HG03565 (cell line): ENCODE results near the gene INS.

Experiments
- ATAC-seq: cut with Tn5 transposase; IDR thresholded peaks from one replicate; pipeline ENCODE4 v1.9.1; 2021; ENCODE audit warnings: mild to moderate bottlenecking, moderate library complexity; ENCODE audit not compliant: unreplicated experiment

Gene INS

DNA sequence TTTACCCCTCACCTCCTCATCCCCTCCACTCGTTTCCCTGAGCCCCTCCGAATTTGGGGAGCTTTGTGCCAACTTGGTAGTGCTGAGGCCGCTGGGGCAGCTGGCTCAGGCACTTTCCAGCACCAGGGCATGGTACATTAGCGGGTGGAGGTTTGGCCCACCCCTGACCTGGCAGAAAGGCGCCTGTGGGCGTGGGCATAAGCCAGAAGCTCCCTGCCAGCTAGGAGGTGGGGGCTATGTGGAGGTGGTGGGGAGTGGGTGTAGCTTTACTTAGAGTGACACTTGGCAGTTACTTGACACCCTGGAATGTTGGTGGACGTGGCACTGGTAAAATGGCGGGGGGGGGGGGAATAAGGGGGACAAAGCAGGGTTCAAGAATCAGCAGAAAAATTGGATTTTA lies 11.5 kb downstream of the INS start:
- no peak for ATAC-seq

DNA sequence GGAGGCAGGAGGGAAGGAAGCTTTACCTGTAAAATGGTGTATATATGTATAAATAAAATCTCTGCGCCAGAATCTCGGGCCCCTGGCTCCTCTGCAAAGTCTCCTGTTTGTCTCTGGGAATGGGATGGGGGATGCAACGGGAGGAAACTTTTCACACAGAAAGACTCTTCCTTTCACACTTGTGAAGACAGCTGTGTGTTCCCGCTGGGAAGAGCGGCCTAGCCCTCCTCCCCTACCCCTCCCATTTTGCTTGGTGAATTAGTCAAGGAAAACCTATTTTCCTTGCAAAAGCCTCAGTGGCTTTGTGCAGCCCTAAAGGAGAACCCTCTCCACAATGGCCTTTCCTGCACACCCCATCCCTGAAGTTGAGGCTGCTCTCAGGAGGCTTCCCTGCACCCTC lies 12.4 kb downstream of the INS start:
- no peak for ATAC-seq

DNA sequence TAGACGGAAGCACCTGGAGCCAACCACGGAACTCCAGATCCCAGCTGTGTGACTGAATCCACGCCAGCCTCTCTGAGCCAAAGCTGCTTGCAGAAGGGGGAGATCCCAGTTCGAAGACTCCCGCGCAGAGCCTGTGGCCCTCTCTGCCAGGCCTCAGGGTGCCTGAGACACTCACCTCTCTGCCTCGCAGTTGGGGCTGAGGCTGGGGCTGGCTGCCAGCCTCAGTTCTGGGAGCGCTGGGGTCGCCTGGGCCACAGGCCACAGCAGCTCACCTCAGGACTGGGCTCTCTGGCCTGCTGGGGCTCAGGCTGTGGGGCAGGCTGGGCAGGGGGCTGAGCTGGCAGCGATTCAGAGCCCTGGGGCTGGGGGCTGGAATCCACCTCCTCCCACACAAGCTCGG lies 13.6 kb downstream of the INS start:
- ATAC-seq: no peak

DNA sequence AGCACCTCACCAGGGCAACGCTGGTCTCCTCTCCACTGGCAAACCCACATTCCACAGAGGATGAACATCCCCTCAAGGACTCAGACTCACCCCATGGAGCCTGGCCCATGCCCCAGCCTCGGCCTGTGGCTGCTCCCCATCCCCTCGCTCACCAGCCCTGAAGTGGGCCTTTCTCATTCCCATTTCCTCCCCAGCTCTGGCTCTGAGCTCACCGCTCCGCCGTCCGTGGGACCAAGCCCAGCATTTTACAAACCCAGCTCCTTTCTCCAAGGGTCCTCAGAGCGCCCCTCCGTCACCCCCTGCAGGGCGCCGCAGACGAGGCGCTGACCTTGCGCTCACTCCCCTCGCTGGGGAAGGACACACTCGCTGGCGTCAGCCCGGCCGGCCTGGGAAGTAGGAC lies 15.0 kb downstream of the INS start:
- no peak for ATAC-seq

DNA sequence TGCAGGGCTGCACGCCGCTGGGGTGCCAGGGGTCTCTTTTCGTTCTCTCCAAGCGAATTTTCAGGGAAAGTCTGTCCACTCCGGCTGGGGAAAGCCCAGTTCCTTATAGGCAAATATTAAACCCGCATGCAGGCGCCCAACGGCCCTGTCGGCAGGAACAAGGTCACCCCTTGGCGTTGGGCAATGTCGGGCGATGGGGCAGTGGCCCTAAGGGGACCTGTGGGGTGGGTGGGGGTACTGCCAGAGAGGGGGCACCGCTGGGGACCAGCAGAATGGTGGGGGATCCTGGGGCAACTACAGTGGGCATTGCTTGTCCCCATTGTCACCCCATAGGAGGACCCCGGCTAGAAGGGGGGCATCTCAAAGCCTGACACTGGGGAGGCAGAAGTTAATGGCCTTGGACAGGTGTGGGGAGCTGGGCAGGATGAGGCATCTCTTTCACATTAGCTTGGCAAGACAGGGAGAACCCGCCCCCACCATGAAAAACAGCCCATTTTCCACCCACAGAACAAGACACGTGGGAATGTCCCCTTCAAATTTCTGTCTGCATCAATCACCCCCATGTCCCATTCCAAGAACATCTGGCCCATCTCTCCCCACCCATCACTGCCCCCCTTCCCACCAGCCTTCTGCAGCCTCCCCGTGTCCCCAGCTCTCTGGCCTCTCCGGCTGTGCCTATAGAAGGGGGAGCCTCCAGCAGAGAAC lies 16.3 kb downstream of the INS start:
- no peak for ATAC-seq

DNA sequence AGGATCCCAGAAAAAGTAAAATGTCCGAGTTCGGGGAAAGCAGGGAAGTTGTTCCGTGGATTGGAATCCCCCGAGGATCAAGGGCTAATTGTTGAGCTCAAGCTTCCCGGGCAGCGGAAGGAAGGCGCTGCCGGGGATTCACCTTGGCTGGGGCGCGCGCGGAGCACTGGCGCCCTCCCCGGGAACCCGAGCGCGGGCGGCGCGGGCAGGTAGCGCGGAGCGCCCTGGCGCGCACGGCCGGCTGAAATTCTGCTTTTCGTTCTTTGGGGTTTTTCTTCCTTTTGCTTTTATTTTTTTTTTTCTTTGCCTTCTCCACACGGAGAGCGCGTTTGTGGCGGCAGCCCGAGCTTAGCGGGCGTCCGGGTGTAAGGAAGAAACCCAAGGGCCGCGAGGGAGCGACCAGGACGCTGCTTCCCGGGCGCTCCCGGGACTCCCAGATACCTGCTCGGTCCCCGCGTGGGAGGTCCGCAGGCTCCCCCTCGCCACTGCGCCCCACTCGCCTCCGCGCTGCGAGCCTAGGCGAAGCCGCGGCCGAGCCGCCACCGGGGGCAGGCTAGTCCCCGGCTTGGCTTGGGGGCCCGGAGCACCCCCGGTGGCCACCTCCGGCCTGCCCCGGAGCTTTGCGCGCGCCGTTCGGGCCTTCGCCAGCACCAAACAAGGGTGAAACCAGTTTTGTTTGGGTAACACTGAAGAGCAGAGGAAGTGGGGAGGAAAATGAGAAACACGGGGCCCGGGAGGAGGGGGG lies 17.0 kb downstream of the INS start:
- no peak for ATAC-seq

DNA sequence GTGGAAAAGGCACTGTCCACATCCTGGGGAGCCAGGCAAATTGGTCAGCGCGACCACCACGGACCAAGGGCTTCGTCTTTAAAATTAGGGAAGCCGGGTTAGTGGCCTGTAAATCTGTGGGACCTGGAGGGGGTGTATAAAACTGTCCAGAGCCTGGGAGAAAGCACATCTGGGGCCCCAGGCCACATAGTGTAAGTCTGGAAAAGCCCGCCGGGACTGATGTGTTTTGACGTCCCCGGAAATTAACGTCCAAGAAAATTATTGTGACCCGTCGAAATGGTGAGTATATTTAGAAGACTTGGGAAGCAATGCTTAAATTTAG lies 17.6 kb downstream of the INS start:
- no peak for ATAC-seq

DNA sequence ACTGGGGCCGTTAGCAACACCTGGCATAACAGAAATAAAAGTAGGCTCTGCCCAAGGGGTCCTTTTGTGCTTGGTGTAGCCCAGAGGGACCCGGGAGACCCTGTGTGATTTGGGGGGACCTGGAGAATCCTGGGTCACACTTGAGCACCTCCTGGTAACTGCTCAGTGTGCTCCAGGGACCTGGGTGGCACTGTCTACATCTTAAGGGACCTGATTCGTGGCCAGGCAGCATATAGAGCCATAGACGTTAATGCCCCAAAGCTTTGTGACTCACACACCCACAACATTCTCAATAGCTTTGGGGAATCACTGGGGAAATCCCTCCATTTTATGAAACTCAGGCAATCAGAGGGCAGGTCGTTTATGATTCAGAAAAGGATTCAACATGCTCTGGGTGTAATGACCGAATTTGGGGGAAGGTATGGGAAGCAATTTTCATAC lies 18.2 kb downstream of the INS start:
- ATAC-seq: no peak

DNA sequence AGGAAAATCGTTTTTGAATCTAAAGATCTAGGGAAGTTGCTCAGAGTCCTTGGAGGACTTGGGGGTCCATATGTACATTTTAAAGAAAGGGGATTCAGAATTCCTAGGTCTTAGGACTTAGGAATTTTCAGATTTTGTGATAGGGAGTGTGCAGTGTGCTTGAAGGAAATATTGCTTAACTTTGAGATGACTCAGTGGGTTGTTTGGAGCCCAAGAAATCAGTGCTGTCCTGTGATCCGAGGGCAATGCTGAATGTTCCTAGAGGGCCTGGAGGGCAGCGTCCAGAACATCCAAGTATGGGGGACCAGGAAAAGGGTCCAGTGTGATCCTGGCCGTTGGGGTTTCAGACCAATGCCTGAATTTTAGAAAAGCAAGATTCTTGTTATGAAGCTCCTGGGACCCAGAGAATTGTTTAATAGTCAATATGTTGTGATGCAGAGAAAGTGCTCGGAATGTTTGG lies 18.7 kb downstream of the INS start:
- no peak for ATAC-seq

DNA sequence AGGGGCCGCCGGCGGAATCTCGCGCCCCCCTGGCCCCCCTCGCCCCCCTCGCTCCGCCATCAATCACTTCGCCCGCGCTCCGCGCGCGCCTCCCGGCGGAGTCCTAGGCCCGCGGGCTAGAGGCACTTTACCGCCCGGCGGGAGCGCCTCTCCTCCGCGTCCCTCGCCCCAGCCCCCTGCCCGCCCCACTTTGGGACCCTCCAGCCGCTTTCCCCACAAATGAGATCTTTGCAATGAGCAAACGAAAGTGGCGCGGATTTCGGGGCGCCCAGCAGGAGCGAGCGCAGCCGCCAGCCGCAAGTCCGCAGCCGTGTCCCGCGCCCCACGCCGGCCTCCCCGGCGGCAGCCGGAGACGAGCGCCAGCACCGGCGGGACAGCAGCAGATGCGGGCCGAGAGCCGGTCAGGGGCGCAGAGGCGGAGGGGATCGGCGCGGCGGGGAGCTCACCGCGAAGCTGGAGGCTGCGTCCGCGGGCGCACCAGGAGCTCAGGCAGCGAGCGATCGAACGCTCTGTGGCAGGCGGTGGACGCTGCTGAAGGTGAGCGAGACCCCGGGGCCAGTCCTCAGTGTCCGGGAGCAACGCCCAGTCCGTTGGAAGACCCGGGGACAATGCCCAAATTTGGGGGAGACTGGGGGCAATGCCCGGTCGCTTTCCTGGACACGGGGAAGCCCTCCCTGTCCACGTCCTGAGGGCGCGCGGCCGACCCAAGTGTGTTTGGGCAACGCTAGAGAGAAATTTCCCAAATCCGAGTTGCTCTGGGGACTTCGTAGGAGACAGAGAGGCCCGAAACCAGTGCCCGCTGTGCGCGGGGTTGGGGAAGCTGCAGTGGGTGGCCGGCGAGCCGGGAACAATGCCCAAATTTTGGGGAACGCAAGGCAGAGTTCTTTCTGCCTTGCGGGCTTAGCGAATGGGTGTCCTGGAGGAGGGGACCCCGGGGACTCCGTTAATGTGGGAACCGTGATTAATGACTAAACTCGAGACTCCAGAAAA lies 20.3 kb downstream of the INS start:
- no peak for ATAC-seq

DNA sequence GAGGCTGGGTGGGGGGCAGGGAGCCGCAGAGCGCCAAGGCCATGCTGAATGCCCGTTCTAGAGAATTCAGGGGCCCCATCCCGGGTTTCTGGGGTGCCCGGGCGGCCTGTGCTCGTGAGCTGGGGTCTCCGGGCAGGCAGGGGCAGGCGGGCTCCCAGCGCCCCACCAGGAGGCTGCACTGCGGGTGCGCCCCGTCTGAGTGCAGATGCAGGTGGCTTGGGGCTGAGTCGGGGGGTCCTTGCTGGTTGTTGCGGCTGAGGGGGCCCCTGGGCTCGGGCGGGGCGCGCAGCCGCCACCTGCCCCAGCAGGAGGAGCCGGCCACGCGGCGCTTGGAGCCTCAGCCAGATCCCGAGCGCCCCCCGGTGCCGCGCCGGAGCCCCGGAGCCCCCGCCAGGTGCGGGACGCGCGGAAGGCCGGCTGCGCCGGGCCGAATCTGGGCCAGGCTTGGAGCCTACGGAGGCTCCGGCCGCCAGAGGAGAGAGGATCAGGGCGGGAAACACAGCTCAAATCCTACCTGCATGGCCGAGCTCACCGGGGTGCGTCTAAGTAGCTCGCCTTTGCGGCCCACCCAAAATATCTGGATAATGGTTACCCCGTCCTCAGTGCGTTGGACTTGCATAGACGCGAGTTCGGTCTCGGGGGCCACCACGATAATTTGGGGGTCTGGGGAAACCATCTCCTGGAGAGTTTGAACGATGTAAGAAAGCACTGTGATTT lies 21.2 kb downstream of the INS start:
- ATAC-seq: no peak

DNA sequence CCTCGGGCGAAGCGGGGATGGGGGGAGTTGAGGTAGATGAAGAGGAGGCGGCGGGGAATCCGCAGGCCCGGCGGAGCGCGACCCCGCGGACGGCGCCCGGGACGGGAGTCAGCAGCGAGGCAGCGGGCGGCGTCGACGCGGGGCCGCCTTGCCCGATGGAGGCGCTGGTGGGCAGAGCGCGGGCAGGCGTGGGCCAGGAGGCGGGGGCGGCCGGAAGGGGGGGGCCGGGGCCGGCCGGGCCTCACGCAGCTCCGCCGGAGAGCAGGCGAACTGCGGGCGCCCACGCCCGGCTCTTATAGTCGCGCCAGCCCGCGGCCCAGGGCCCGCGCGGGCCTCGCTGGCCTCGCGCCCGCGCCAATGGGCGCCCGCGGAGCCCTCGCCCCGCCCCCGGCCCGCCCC lies 21.9 kb downstream of the INS start, which contains the start of gene IGF2:
TSS of gene IGF2 (minus strand) at position 267 of the 399 bp plus-strand sequence. CDS start 3,866 bp downstream, outside the sequence.
- no peak for ATAC-seq

DNA sequence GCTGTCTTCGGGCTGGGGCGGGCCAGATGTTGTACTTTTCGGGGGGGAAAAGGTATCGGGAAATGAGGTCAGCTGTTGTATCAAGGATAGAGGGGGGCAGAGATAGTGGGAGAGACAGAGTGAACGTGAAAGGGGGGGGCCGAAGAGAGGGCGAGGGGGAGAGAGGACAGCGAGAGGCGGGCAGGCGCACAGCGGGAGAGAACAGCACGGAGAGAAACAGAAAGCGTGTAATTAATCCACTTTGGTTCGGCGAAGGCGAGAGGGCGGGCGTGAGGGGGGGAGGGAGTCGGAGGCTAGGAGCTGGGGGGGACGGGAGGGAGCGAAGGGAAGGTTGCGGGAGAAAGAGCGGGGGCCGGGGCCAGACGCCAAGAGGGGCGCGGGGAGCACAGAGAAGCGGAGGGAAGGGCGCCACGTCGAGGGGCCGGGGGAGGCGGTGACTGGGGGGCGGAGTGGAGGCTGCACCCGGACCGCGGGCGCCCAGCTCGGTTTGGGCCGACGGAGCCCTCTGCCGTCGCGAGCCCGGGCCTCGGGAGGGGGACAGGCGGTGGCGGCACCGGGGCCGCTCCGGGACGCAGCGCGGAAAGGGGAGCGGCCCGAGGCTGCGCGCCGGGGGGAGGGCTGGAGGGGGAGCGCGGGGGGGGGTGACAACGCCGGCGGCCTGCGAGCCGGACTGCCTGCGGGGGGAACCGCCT lies 22.4 kb downstream of the INS start:
- no peak for ATAC-seq

DNA sequence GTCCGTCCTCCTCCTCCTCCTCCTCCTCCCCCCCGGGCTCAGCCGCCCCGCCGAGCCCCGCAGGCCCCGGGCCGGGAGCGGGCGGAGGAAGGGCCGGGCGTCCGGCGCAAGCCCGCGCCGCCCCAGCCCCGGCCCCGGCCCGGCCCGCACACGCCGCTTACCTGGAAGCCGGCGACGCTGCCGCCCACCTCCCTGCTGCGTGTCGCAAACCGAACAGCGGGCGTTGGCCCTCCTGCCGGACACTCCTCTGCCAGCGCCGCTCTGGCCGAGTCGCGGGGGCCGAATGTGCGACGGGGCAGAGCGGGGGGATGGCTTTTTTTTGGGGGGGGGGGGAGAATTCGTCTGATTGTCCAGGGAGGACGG lies 23.0 kb downstream of the INS start:
- no peak for ATAC-seq

DNA sequence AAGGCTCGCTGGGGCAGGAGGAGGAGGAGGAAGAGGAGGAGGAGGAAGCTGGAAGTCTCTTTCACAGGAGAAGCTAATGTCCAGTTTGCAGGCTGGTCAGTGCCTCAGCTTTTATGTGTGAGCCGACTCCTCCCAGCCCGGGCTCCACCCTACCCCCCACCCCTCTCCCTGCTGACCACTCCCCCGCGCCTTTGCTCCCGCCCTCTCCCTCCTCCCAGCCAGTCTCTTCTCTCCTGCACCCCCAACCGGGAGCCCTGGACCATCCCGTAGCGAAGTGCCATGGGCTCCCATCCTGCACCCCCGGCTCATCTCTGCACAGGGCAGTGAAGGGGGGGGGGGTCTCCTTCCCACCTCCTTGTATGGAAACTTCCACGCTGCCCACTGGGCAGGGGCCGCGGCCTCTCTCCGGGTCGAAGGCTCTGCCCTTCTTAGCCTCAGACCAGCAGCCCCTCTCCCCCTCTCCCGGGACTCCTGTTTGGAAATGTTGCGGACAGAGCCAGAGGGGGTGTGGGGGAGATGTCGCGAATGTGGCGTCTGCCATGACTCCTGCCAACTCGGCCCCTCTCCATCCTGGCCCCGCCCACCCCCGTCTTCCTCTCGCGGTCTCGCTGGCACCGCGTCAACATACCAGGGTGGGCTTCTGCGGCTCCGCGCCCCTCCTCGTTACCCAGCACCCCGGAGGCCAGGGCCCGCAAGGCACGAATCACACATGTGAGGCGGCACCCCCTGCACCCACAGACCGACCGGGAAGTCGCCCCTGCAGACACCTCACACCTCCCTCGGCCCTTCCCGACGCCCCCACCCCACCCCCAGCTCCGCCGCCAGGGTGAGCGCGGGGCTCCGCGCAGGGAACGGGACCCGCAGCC lies 23.6 kb downstream of the INS start:
- ATAC-seq: no peak

DNA sequence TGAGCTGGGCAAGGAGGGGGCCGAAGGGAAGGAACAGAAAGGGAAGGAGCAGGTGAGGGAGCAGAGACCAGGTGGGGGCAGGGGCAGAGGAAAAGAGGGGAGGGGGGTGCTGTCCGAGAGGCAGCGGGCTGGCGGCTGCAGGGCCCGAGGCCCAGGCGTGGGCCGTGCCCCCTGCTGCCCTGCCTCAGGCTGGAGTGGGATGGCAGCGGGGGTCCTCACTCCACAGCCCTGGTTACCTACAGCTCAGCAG lies 24.1 kb downstream of the INS start:
- ATAC-seq: no peak

DNA sequence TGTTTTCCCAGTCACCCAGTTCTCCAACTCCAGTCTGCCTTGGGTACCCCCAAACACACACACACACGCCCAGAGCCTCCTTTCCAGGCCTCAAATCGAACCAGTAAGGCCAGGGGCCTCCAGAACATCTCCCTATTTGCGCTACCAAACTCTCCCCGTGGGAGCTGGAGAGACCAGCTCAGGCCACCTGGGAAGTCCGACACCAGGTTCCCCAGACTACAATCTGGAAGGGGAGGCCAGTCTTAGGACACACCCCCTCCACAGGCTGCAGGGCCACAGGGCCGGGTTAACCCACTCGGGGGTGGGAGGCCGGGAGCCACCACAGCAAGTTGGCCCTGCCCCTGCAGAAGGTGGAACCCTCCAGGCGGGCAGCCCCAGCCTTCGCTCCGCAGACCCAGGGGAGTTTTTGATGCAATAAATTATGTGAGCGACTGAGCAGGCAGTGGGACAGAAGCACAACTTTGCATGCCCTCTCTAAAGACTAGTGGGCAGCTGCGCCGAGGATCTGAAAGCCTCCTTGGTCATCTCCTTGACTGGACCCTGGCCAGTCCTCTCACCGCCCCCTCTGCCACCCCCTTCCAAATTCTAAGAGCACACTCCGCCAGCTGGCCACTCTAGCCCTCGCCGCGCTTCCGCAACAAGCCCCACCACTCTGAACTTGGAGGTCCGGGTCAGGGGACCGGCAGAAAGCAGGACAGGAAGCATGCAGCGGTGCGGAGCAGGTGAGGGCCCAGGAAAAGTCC lies 24.6 kb downstream of the INS start:
- ATAC-seq: no peak

DNA sequence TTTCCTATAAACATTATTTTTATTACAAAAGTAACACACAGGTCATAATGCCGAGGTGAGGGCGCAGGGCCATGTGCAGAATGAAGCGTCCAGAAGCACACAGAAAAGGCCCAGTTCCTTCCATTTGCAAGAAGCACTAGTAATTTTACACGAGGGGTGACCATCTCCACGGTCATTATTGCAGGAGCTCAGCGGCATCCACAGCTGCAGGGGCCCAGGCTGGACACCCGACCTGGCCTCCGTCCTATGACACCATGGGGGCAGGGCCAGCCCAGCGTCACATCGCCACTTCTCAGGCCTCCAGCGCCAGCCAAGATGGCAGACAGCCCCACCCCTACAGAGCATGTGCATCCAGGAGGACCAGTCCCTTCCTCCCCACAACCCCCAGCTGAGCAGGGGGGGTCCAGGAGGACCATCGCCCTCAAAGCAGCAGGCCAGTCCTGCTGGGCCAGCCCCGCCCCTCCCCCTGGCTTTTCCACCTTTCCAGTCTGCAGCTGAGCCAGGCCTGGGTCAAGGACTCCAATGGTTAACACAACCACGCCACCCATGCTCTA lies 25.3 kb downstream of the INS start:
- ATAC-seq: no peak
